Muscle of back (tissue), 11 donors: ENCODE data around the gene OR10A3. TPM values are rescaled to one million over a fixed set of nuclear protein-coding genes. Genes with fewer than 3 reads are reported as not detected.

ENCODE experiments used
- DNase-seq, 3 donors: peaks; one replicate each; pipeline versions ENCODE4 v3.0.0 to v3.0.0-alpha.2; 2013
- polyA plus RNA-seq, 10 donors: library from polyadenylated mRNA; unstranded; fragments of 120-200 nt; gene quantifications; one replicate each; pipeline ENCODE4 v1.2.1, GENCODE V29; 2013; ENCODE audit not compliant: insufficient read length in 10 of 10

Gene OR10A3
- polyA plus RNA-seq, 10 donors = 0.05 to 0.10 (median 0.08) TPM; not detected in 6

DNA sequence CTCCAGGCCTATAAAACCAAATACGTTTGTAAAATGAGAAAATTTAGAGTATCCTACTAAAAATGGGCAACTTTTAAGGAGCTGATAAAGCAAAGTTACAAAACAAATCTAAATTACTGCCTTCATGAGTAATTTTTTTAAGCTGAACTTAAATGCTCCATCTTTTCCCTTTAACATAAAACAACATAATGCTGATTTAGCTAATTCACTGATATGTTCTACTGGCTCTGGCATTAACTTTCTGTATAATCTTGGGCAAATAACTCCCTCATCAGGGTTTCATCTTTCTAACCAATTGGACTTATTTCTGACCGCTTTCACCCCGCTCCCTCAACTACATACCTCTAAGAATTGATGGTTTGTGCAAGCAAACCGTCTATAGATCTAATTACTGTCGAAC lies 362 bp downstream of the OR10A3 start:
- no peak for DNase-seq

DNA sequence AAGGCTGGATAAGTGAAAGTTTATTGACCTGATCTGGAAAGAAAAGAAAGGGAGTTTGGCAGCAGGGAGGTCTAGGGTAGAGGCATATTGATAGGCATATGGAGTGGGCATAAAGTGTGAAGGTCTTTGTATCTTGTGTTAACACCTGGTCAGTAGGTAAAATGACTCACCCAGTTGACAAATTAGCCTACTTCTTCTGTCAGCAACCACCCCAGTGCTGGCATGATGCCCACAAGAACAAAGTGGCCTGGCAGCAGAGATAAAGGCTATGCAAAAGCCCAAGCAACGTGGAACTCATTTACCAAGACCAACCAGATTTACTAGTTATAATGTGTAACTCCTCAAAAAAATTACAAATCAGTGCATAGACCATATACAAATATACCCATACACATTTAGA lies 4.9 kb downstream of the OR10A3 start:
- DNase-seq = no peak

DNA sequence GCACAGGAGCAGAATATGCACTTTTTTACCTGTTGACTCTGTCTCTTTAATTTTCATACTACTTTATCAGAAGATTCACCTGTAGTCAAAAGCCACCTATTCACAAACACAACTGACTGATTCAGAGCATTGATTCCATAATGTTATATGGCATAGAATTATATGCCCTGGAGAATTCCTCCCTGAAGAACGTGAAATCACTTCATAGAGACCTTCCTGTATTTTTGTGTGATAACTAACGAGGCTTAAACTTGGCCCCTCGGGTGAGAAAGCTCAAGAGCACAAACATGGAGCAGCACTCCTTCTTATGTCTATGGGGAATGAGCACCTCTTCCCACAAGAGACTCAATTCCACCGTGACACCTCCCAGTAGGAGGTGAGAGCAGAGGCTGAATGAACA lies 10.3 kb downstream of the OR10A3 start, which contains the start of gene OR10A6:
Gene OR10A6, minus strand, starts transcription at position 101 of the 400 bp plus-strand sequence. CDS start 2,606 bp downstream, outside the sequence.
- no peak for DNase-seq

DNA sequence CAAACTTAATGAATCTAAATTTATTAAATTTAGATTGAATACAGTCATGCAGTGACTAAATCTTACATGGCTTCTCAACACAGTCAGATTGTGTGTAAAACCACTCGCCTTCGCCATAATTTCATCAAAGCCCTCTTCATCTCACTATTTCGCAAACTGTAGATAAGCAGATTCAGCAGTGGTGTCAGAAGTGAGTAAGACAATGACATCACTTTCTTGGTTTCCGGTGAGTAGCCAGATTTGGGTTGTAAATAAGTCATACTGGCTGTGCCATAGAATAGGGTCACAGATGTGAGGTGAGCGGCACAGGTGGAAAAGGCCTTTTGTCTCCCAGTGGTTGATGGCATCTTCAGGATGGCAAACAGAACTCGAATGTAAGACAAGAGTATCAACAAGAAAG lies 13.9 kb downstream of the OR10A3 start:
- no peak for DNase-seq

DNA sequence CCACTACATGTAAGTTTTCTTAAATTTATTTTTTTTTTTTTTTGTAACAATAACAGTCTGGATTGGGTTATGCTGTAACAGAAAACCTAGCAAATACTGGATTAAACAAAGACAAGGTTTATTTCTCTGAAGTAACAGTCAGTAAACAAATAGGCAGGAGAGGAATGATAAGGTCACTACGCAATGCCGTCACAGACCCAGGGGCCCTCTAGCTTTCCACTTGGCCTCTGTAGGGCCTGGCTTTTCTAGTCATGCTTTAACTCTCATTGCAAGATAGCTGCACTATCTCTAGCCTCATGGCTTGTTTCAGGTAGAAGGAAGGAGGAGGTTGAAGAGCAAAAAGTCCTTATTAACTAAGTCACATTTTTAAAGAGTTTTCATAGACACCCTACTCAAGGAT lies 17.0 kb downstream of the OR10A3 start:
- no peak for DNase-seq

DNA sequence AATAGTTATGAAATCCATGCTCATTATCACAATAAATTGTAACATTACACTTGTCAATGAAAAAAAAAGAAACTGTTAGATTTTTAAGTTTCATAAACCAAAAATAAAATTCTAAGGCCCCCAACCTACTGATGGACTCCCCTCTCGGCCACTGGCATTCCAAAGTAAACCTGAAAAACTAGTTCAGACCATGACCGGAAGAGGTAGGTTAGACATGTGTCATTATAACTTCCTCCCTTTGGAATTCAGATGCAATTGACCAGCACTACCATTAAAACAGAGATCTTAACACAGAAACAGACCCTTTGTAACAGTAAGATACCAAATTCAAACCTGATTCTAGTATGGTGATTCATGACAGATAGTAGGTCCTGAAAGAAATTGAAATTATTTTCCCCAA lies 23.4 kb downstream of the OR10A3 start:
- DNase-seq = no peak

DNA sequence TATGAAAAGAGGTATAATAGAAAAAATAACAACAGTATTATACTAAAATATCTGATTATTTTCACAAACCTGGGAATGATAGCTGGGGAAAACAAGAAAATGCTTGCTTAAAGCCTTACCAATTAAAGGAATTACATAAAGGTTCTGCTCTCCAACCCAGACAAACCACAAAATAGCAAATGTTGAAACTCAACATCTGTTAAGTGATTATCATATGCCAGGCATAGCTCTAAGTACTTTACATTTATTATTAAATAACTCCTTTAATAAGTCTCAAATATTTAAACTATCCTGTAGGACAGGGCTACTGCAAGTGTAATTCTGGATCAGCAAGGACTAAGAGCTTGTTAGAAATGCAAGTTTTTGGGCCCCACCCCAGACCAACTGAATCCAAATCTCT lies 30.5 kb downstream of the OR10A3 start:
- no peak for DNase-seq

DNA sequence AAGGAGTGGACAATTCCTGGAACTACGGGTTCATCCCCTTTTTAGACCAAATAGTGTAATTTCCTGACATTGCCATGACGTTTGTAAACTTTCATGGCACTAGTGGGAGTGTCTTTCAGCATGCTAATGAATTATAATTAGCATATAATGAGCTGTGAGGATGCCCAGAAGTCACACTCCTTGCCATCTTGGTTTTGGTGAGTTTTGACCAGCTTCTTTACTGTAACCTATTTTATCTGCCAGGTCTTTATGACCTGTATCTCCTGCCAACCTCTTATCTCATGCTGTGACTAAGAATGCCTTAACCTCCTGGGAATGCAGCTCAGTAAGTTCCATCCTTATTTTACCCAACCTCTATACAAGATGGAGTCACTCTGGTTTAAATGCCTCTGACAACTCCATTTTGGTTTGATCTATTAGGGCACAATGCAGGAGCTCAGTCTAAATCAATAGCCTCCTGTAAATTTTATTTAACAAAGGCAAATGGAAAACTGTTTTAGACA lies 31.2 kb downstream of the OR10A3 start:
- no peak for DNase-seq

DNA sequence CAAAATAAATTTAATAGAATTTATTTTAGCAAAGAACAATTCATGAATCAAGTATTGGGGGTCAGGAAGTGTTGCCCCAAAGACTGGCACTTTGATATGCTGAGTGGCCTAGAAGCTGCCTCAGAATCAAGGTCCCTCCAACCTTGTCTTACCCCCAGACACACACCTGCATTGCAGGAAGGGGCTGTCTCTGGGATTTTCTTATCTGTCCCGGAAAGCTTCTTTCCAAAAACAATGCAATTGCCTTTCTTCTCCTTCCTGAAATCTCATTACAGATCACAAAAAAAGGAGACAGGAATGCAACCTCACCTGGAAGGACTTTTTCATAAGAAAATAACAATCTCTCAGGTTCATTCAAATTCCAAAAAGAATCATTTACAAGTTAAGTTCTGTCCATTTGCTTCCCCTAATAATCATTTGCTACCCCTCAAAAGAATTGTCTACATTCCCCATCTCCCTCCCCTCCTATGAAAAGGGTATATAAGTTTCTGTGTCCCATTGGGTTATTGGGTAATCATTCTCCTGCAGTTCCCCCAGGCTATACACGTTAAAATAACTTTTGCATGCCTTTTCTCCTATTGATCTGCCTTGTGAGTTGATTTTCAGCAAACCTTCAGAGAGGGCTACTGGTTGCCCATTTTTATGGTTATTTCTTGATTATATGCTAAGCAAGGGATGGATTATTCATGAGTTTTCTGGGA lies 31.8 kb downstream of the OR10A3 start:
- DNase-seq = no peak

DNA sequence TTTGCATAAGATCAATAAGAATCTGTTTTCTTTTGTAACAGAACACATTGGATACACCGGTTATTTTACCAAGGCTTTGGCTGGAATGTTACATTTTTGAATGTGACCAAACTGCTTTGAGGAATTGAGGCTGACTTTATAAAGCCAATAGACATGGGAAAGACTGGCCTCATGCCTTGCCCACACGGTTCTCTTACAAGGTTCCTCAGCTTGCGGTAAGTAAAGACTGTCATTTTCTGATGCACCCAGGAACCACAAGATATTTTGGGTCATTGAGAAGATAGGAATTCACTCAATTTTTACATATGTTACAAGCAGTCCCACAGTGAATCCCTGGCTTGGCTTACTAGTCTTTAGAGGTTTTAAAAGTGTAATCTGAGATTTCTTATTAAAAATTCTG lies 34.4 kb downstream of the OR10A3 start:
- no peak for DNase-seq

DNA sequence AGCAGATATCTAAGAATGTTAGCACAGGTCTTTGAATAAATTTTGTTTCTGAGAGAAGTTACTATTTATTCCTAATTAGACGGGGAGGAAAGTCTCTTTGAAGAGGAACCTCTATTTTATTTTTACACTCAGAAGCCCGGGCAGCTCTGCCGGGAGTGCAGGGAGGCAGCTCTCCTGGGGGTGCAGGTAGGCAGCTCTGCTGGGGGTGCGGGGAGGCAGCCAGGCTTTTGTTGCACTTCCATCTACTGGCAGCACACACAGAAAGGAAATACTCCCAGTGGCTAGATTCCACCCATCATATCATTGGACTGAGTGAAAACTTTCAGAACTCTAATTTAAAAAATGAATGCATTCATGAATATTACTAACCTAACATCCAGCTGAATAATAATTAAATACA lies 35.0 kb downstream of the OR10A3 start:
- DNase-seq = no peak

DNA sequence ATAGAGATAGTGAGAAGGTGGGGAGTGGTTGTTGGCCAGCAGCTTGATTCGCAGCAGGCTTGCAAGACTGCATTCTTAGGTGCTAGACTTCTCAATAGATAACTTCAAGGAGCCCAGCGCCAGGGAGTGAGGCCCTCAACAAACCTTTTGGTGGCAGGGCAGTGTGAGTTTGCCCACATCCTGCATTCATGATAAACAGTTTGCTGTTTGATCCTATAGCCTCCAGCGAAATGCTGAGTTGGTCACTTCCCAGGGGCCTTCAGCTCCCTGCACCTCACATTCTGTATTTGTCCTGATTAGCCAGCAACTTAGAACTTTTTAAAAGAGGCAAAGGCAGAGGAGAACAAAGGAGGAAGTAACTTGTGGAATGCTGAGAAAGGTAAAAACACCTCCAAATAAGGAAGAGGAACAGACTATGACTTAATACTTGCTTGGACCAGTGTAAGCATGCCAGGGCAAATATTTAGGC lies 35.5 kb downstream of the OR10A3 start:
- DNase-seq = no peak

DNA sequence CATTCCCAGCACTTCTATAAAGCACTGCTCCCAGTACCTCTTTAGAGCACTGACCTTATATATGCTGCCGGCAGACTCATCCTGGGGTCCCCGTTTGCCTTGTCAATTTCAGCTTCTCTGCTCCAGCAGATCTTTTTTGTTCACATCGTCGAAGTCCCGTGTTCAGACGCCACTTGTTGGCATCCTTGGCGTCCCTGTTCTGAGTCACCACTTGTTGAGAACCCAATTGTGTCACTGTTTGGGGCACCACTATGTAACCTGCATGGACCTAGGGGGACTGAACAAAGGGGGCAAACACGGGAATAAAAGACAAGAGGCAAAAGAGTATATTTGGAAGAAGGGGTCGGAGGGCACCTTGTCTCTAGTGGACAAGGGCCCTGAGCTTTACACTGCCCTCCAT lies 36.0 kb downstream of the OR10A3 start:
- no peak for DNase-seq

DNA sequence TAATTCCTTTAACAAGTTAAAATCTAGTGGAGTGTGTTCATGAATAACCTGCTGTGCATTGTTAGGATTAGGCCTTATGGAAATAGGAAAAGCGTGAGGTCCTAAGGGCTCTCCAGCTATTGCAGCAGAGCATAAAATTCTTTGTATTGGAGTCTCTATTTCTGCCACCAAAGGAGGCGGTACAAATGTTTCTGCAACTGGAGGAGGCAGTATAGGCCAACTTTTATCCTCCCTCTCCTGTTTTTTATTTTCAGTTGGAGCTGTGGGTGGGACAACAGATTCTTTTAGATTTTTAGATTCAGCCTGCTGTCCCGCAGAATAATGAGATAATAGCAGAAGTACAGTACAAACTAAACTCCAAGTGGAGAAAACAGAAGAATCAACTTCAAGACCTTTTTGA lies 36.6 kb downstream of the OR10A3 start:
- peak in 1 of 3 donors; percentile 8 for DNase-seq

DNA sequence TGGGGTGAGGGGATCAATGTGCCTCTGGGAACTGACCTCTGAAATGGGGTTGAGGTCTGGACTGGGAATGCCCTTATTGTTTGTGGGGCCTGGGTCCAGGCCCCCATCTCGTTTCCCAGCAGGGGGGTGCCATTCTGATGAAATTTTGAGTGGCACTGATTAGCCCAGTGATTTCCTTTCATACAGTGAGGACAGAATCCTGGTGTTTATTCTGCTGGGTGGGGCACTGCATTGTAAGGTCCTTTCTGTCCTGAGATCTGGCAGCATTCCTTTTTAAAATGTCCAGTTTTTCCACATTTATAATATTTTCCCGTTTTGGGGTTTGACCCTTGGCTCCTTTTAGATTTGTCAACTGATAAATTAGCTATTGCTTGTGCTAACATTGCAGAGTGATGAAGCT lies 37.6 kb downstream of the OR10A3 start:
- DNase-seq = no peak

DNA sequence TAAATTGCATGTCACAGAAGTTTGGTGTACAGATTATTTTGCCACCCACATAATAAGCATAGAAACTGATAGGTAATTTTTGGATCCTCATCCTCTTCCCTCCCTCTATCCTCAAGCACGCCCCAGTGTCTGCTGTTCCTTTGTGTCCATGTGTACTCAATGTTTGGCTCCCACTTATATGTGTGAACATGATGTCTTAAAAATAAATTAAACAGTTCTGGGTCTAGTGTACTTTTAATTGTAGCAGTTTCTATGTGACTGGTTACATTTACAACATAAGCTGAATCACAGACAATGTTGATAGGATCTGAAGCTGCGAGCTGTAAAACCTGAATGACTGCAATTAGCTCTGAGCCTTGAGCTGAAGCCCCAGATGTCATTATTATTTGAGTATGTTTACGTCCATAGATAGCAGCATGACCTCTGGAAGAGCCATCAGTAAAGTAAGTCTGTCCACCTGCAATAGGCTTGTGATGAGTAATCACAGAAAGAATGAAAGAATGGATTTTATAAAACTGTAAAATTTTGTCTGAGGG lies 40.1 kb downstream of the OR10A3 start:
- no peak for DNase-seq

DNA sequence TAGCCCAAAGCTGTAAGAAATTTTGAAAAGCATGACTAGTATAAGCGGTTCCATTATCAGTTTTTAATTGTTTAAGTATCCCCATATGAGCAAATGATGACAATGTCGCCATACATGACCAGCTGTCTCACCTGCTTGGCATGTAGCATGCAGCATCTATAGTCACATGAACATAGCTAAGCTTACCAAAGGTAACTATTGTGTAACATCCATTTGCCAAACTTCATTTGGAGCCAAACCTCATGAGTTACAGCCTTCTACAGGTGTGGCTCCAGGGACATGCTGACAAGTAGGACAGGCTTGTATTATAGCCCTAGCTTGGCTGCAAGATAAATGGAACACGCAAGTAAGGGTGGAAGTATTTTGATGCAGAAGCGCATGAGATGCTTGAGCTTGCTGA lies 40.8 kb downstream of the OR10A3 start:
- no peak for DNase-seq

DNA sequence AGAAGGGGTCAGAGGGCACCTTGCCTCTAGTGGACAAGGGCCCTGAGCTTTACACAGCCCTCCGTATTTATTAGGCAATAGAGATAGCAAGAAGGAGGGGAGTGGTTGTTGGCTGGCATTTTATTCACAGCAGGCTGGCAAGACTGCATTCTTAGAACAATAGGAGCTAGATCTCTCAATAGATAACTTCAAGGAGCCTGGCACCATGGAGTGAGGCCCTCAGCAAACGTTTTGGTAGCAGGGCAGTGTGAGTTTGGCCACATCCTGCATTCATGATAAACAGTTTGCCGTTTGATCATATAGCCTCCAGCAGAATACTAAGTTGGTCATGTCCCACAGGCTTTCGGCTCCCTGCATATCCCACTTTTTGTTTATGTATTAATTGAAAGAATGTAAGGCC lies 42.1 kb downstream of the OR10A3 start:
- DNase-seq = no peak

DNA sequence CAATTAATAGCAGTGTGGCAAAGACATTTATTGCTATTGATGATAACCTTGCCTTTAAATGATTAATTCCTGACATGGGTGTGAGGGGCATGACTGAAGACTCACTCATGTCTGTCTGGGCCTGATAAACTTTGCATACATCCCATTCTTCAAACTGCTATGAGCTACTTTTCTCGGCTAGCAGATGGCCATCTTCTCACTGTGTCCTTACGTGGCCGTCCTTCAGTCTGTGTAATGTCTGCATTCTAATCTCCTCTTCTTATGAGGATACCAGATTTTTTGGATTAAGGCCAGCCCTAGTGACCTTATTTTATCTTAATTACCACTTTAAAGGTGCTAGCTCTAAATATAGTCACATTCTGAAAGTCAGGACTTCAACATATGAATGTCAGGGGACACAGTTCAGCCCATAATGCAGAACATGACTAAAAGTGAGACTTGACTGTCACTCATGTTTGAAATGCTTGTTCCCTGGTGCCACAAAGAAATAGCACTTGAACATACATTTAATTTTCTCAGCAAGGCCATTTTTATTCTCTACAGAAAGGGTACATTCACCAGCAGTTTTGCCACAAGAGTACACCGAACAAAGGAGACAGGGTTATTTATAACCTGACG lies 42.7 kb downstream of the OR10A3 start:
- DNase-seq = no peak

DNA sequence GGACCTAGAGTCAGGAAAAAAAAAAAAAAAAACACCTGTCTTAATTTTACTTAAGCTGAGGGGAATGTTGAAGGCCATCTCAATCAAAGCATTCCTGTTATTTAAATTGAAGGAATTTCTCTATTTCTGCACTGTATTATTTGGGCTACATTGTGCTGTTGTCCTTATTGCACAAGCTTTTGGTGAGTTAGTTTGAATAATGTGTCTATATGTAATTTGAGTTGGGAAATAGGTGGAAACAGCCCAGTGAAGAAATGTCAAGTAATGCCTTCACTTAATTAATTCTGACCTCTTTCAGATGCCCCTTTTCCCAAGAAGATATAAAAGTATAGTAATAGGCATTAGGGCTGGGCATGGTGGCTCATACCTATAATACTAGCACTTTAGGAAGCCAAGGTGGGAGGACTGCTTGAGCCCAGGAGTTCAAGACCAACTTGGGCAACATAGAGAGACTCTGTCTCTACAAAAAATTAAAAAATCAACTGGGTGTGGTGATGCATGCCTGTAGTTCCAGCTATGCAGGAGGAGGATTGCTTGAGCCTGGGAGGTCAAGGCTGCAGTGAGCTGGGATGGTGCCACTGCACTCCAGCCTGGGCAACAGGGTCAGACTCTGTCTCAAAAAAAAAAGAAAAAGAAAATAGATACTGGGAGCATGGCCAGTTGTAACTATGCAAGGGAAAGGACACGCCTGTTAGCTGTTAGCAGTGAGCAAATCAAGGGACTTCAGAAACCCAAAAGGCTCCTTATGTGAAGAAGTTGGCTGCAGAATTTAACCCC lies 45.3 kb downstream of the OR10A3 start:
- no peak for DNase-seq

DNA sequence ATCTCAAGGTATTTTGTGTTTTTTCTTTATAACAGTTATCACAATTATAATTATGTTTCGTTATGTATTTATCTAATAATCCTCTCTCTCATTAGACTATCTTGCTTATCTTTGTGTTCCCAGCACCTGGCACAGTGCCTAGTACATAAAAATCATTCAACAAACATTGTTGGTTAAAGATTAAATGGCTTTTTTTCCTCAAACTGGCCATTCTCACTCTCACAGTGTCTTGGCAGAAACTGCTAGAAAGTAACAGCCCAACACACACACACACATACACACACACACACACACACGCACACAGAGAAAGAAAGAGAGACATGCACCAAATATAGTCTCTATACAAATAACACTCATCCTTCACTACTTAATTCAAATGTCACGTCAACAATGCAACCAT lies 47.3 kb downstream of the OR10A3 start:
- no peak for DNase-seq

DNA sequence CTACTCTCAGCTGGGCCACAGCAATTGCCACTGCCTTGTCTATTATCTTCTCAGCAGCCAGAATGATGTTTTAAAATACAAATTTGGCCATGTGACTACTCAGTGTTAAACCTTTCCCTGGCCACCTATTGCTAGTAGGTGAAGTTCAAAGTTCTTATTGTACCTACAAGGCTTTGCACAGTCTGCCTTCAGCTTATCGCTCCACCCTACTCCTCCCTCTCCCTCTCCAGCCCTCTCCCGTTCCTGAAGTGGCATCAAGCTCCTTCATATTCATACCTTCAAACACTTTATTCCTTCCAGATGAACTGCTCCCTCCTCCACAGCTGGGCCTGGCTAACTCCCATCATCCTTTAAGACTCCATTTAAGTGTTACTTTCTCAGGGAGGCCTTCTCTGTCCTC lies 47.7 kb downstream of the OR10A3 start:
- DNase-seq = no peak
